DMS153 treated with DMSO at 0.1 percent for 48 hours (cell line): ENCODE data around the gene TXNRD2.

Experiments used
- DNase-seq: peaks from one replicate; lab custom pipeline; 2025; ENCODE audit not compliant: unreplicated experiment; lab: John Stamatoyannopoulos, UW

TXNRD2 gene

DNA sequence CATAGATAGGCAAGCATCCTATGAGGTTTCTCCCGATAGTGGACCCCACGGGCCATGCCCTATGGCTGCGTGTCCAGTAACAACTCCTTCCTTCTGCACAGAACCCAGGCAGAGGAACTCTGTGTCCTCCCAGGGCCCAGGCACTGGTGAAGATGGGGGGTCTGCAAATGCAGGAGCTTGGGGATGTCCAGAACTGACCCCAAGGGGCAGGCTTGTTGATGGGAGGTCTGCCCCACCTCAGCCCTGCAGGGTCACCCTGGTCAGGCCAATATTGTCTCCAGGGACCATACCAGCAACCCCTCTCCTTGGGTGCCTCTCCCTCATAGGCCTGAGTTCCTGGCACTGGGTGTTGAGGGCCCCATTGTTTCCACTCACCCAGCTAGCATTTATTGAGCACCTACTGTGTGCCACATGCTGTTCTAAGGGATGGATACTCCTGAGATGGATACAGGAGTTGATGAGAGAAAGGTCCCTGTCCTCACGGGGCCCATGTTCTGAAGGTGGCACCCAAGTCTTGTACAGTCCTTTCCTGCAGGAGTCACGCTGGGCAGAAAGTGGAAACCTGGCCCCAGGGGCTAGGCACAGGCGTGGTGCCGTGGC is 26.3 kb upstream of the TXNRD2 start:
- DNase-seq, result no peak

- DNase-seq, result no peak
Measured at GRCh38 chr22:19966908-19967750, 25.5 kb upstream of the TXNRD2 start.

DNA sequence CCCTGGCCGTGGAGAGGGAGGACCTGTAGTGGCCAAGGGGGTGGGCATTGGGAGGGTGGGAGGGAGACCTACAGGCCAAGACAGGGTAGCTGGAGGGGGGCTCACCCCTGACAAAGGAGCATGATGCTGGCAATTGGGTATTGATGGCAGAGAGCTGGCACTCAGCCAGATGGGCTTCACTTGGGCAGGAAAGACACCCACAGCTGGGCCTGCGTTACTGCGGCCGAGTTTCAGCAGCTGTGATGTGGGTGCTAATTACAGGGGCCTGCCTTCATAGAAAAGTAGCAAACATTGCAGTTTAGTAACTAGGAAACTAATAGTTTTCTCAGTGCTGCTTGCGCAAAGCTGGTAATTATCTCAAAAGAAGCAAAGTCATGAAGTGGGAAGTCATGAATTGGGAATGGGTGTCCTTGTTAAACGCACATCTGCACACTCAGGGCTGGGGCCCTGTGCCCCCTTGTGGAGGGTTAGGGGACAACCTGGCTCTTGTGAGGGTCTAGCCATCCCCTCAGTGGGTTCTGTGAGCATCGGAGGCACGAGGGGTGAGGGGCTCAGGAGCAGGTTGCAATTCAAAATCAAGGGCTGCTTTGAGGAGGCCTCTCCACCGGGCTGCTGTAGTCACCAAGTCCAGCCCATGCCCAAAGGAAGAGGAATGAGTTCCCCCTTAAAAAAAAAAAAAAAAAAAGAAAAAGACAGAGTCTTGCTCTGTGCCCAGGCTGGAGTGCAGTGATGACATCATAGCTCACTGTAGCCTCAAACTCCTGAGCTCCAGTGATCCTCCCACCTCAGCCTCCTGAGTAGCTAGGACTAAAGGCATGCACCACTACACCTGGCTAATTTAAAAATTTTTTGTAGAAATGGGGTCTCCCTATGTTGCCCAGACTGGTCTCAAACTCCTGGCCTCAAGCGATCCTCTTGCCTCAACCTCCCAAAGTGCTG is 24.4 kb upstream of the TXNRD2 start:
- DNase-seq, result no peak

- no peak for DNase-seq
Measured at GRCh38 chr22:19964701-19965386, 23.2 kb upstream of the TXNRD2 start.

- DNase-seq, result no peak
Measured at GRCh38 chr22:19963863-19964642, 22.4 kb upstream of the TXNRD2 start.

- peak; percentile 35 for DNase-seq
Measured at GRCh38 chr22:19962909-19963806, 21.5 kb upstream of the TXNRD2 start.

DNA sequence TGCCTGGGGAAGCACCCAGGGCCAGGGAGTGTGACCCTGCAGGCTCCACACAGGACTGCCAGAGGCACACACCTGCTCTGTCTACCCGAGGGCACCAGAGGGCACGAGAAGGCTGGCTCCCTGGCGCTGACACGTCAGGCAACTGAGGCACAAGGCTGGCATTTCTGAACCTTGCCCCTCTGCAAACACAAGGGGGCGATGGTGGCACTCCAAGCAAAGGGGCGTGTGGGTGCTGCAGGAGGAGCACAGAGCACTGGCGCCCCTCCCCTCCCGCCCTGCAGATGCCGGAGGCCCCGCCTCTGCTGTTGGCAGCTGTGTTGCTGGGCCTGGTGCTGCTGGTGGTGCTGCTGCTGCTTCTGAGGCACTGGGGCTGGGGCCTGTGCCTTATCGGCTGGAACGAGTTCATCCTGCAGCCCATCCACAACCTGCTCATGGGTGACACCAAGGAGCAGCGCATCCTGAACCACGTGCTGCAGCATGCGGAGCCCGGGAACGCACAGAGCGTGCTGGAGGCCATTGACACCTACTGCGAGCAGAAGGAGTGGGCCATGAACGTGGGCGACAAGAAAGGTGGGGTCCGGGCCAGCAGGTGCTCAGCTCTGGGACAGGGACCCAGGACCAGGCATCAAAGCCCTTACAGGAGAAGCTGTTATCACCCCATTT is 20.8 kb upstream of the TXNRD2 start:
- DNase-seq, result peak; percentile 83

DNA sequence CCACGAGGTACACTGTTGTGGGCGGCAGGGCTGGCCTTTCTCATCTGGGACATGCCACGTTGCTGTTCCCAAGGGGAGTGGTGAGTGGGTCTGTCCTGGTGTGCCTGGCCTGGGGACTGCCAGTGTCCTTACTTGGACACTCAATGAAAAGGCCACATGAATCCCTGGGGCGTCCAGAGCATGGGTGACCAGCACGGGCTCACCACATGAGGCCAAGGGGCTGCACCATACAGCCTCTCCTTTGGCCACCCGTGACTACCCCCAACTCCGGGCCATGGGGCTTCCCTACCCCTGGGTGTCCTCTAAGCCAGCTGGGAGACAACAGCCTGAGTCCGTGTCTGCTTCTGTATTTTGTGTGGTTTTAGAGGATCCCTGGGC is 20.2 kb upstream of the TXNRD2 start:
- no peak for DNase-seq

GRCh38 chr22:19961201-19961580 is 19.6 kb upstream of the TXNRD2 start:
- no peak for DNase-seq

DNA sequence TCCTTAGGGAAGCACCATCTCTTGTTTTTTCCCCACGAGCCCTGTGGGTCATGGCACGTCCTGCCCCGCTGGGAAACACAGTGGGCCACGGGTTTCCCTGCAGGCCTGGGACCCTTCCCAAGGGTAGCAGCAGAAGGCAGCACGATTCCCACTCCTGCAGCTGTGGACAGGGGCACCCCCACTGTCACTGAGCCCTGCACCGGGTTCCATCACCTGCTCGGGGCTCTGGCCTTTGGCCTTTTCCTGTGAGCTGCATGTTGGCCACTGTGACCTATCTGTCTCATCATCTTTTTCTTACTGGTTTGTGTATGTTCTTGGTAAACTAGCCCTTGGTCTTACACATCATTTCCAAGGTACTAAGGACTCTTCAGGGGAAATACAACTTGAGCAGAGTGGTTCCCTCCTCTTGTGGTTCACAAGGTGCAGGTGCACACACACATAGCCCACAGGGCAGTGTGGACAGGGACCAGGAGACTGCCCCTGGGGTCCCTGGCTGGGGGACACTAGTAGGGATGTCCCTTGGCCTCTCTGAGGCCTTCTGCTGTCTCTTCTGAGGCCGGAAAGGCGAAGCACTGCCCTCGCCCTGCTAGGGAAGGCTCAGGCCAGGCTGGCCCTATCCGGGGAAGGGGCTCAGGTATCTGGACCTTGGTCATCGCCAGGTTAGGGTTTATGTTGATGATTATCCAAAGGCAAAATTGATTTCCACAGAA is 19.0 kb upstream of the TXNRD2 start:
- no peak for DNase-seq

DNA sequence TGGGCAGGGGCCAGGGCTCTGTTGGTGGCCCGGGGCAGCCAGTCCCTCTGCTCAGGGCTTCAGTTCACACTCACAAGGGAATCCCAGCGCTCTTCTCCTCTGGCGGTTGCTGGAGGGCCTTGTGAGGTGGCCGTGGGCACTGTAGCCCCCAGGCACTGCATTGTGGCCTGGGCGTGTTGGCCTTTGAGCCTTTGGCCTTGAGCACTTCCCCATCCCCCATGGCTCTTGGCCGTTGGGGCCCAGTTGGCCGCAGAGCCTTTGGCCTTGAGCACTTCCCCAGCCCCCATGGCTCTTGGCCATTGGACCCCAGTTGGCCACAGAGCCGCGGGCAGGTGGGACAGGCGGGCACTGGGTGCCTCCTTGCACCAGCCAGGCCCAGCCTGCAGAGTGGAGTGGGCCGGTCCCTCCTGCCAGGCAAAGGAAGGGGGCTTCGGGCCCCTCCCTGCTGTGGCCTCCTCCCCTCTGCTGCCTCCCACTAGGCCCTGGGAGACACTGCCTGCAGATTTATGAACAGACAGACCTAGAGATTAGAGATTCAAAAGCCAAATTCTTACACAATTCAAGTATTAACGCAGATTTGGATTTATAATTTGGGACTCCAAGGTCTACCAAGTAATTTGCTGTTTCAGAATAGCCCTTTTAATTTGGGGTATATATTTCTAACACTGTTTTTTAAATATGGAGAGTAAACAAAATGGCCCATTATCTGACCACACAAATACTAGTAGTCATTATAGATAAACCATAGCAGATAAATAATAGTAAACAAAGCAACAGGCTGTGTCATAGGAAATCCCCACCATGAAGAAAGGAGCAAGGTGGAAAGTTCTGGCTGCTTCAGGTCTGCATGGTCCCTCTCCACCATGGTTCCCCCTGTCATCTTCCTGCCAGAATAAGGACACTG is 18.2 kb upstream of the TXNRD2 start:
- no peak for DNase-seq

DNA sequence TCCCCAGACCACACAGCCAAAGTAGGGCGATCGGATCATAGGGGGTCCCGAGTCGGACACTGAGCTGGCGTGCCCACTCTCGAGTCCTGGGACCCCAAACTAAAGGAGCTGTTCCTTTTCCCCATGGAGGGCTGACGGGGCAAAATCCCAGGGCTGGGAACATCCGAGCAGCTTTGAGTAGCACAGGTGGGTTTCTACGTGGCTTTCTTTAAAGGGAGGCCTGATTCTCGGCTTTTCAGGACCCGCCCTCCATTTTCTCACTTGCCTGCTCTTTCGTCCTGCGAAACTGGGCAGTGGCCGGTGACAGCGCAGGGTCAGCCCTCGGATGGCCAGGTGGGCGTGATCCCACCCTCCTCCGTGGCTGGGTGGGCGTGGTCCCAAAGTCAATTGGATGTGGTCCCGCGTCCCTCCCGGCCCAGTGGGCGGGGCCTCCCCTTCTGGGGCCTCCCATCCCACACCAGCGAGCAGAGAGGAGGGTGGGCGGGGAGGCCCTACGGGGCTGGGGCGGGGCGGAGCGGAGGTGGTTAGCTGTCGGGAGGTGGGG is 17.5 kb upstream of the TXNRD2 start:
- DNase-seq, result no peak

DNA sequence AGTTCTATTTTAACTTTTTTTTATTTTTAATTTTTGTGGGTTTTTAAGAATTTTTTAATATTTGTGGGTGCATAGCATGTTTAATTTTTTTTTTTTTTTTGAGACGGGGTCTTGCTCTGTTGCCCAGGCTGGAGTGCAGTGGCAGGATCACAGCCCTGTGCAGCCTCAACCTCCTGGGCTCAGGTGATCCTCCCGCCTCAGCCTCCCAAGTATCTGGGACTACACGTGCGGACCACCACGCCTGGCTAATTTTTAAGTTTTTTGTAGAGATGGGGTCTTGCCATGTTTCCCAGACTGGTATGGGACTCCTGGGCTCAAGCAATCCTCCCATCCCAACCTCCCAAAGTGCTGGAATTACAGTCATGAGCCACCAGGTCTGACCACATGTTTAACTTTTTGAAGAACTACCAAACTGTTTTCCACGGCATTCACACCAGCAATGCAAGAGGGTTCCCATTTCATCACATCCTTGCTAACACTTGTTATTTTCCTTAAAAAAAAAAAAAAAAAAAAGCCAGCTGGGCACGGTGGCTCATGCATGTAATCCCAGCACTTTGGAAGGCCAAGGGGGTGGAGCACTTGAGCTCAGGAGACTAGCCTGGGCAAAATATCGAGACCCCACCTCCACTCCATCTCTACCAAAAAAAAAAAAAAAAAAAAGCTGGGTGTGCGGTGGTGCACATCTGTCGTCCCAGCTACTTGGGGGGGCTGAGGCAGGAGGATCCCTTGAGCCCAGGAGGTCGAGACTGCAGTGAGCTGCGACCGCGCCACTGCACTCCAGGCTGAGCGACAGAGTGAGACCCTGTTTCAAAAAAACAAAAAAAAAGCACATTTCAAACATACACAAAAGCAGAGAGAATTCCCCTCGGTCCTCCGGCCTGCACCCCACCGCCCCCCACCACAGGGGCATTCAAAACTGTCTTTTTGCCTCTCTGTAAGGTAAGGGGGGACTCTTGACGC is 16.7 kb upstream of the TXNRD2 start:
- no peak for DNase-seq

GRCh38 chr22:19957445-19957844 is 15.8 kb upstream of the TXNRD2 start:
- no peak for DNase-seq

- no peak for DNase-seq
Measured at GRCh38 chr22:19955241-19956128, 13.9 kb upstream of the TXNRD2 start.
